Bronchial epithelial cell (primary cell): ENCODE data around the gene MAN1A2. TPM values are rescaled to one million over a fixed set of nuclear protein-coding genes. Genes with fewer than 3 reads are reported as not detected.

Experiments
- DNase-seq: peaks from one replicate; pipeline ENCODE4 v3.0.0-alpha.2; 2010; ENCODE audit warnings: low read depth
- FAIRE-seq: peaks from 2 replicates; lab custom pipeline; 2011; peaks lifted over from hg19 to GRCh38; lab: Jason Lieb, UNC
- H3K27me3 ChIP-seq: 2 replicates; pipeline ENCODE4 v1.5.1; 2011; ENCODE audit warnings: low read length; ENCODE audit not compliant: control insufficient read depth, insufficient read depth
- H3K36me3 ChIP-seq: 2 replicates; pipeline ENCODE4 v1.5.1; 2011; ENCODE audit warnings: low read length; ENCODE audit not compliant: control insufficient read depth, insufficient read depth
- H3K4me3 ChIP-seq: 2 replicates; pipeline ENCODE4 v1.5.1; 2011; ENCODE audit warnings: mild to moderate bottlenecking, low read depth, low read length, control low read depth
- total RNA-seq: library from RNA; depleted of rRNA; stranded (reverse); fragments of >200 nt; gene quantifications from 2 replicates; pipeline ENCODE4 v1.2.1, GENCODE V29; 2014
- TF ChIP-seq, protein P1 (sequence below): IDR thresholded peaks from 2 replicates; pipeline ENCODE4 v1.5.1; 2011; ENCODE audit warnings: mild to moderate bottlenecking, moderate library complexity, low read length, control low read depth, inconsistent platforms; ENCODE audit not compliant: insufficient read depth, severe bottlenecking

Gene MAN1A2
- total RNA-seq, 1 donor from 2014 or later = 49.8 TPM

GRCh38 chr1:117572546-117572945 lies 205.3 kb downstream of the MAN1A2 start:
- TF ChIP-seq, protein P1, sequence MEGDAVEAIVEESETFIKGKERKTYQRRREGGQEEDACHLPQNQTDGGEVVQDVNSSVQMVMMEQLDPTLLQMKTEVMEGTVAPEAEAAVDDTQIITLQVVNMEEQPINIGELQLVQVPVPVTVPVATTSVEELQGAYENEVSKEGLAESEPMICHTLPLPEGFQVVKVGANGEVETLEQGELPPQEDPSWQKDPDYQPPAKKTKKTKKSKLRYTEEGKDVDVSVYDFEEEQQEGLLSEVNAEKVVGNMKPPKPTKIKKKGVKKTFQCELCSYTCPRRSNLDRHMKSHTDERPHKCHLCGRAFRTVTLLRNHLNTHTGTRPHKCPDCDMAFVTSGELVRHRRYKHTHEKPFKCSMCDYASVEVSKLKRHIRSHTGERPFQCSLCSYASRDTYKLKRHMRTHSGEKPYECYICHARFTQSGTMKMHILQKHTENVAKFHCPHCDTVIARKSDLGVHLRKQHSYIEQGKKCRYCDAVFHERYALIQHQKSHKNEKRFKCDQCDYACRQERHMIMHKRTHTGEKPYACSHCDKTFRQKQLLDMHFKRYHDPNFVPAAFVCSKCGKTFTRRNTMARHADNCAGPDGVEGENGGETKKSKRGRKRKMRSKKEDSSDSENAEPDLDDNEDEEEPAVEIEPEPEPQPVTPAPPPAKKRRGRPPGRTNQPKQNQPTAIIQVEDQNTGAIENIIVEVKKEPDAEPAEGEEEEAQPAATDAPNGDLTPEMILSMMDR = no peak
- H3K36me3 ChIP-seq = no peaks in the 10 kb centered on the region
- no peak for DNase-seq
- H3K27me3 ChIP-seq = no peaks in the 10 kb centered on the region
- no peak overlapping the region for H3K4me3 ChIP-seq
- no peak for FAIRE-seq

GRCh38 chr1:117573386-117574023 lies 206.3 kb downstream of the MAN1A2 start:
- Histone ChIP-seq H3K4me3 (no peak overlapping the region), H3K27me3 (no peaks in the 10 kb centered on the region), H3K36me3 (no peaks in the 10 kb centered on the region)
- TF ChIP-seq, protein P1 = no peak
- FAIRE-seq (no peak), DNase-seq (peak; percentile 27)

DNA sequence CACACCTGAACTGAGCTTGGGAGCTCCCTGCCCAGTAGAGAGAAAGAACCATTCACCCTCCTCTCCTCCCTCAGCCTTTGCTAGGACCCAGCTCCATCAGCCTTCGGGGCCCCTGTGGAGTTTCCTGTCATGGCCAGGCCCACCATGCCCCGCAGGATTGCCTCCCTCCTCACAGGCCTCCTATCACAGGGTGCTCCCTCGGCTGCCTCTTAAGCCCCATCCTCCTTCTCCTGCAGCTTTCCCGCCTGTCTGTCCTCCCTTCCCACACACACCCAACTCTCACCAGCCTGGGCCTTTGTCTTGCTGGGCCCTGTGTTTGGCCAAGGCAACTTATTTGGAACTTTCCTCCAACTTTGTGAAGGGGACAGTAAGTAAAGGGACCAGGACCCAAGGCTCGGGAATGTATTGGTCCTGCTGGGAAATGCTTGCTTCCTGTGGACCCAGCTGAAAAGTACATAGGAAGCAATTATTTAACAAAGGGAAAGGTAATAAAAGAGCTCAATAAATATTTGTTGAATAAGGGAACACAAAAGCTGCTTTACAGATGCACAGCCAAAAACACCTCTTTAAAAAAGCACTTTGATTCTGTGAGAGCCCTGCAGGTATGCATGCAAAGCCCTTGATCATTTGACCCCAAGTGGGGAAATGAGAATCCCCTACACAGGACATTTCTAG lies 207.0 kb downstream of the MAN1A2 start:
- FAIRE-seq = no peak
- Histone ChIP-seq H3K4me3 (no peak overlapping the region), H3K36me3 (no peaks in the 10 kb centered on the region), H3K27me3 (no peaks in the 10 kb centered on the region)
- TF ChIP-seq, protein P1 = no peak
- DNase-seq = no peak

GRCh38 chr1:117575586-117576225 lies 208.5 kb downstream of the MAN1A2 start:
- no peaks in the 10 kb centered on the region for H3K36me3 ChIP-seq
- DNase-seq (no peak), FAIRE-seq (no peak)
- no peak overlapping the region for H3K4me3 ChIP-seq
- H3K27me3 ChIP-seq = no peaks in the 10 kb centered on the region
- TF ChIP-seq, protein P1 = no peak

- Histone ChIP-seq H3K27me3 (no peaks in the 10 kb centered on the region), H3K4me3 (no peak overlapping the region), H3K36me3 (no peaks in the 10 kb centered on the region)
- DNase-seq = no peak
- TF ChIP-seq, protein P1 = no peak
- FAIRE-seq = no peak
Measured at GRCh38 chr1:117576236-117576635, 209.0 kb downstream of the MAN1A2 start.
